Epithelial cell of esophagus (primary cell): Measurements from ENCODE around the gene ATXN7L1.
A peak's percentile ranks its signal among the peaks of the same experiment; 100 is the strongest.
"Not testable (repeated sequence)": the region's sequence is repeated elsewhere in the genome, so short reads cannot be mapped to it uniquely, and the experiment has no call there.

Source experiments
- DNase-seq: peaks from one replicate; pipeline ENCODE4 v3.0.0; 2010; ENCODE audit warnings: low read depth
- H3K4me3 ChIP-seq: 2 replicates; pipeline ENCODE4 v1.5.1; 2011; ENCODE audit warnings: mild to moderate bottlenecking, low read length, control low read depth
- CTCF ChIP-seq: IDR thresholded peaks from 2 replicates; pipeline ENCODE4 v1.5.1; 2011; ENCODE audit warnings: low read depth, mild to moderate bottlenecking, low read length, control low read depth, inconsistent platforms; ENCODE audit not compliant: insufficient read depth; ENCODE audit errors: missing control alignments

ATXN7L1 gene

GRCh38 chr7:105790996-105791395, 85.4 kb downstream of the ATXN7L1 start:
- DNase-seq = peak; percentile 65
- no peak for TF ChIP-seq CTCF
- H3K4me3 ChIP-seq = no peak overlapping the region

- DNase-seq, H3K4me3 ChIP-seq: not testable (repeated sequence)
Measured at GRCh38 chr7:105790452-105790851, 85.9 kb downstream of the ATXN7L1 start.

GRCh38 chr7:105788816-105789349, 87.5 kb downstream of the ATXN7L1 start:
- TF ChIP-seq CTCF = no peak
- DNase-seq = no peak
- H3K4me3 ChIP-seq = no peak overlapping the region

GRCh38 chr7:105788356-105788755, 88.0 kb downstream of the ATXN7L1 start:
- TF ChIP-seq CTCF = no peak
- DNase-seq = no peak

GRCh38 chr7:105787793-105788192, 88.6 kb downstream of the ATXN7L1 start:
- no peak overlapping the region for H3K4me3 ChIP-seq
- DNase-seq = no peak
- TF ChIP-seq CTCF = no peak

More at GRCh38 chr7:105788356-105788755, 88.0 kb downstream of the ATXN7L1 start:
- H3K4me3 ChIP-seq = no peak overlapping the region

- TF ChIP-seq CTCF = no peak
- DNase-seq = peak; percentile 90
- no peak overlapping the region for H3K4me3 ChIP-seq
Measured at GRCh38 chr7:105786520-105787470, 89.6 kb downstream of the ATXN7L1 start.

GRCh38 chr7:105782391-105783042, 93.9 kb downstream of the ATXN7L1 start:
- peak; percentile 86 for DNase-seq
- H3K4me3 ChIP-seq = no peak overlapping the region
- TF ChIP-seq CTCF = no peak
